ENCODE data around the gene SPRYD4. TPM values are rescaled to one million over a fixed set of nuclear protein-coding genes. Genes with fewer than 3 reads are reported as not detected.
"Not testable (repeated sequence)": the region's sequence is repeated elsewhere in the genome, so short reads cannot be mapped to it uniquely, and the experiment has no call there.

The SPRYD4 gene
- total RNA-seq, 1 donor from 2014 or later = 3.2 TPM

DNA sequence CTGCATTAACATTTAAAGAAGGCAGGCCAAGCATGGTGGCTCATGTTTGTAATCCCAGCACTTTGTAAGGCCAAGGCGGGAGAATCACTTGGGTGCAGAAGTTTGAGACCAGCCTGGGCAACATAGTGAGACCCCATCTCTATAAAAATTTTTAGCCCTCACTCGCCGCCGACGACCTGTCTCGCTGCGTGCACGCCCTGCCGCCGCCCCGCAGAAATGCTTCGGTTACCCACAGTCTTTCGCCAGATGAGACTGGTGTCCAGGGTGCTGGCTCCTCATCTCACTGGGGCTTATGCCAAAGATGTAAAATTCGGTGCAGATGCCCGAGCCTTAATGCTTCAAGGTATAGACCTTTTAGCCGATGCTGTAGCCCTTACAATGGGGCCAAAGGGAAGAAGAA is 42.4 kb downstream of the SPRYD4 start:
- ATAC-seq (no peak), DNase-seq (no peak)
- Histone ChIP-seq H3K9me3 (no peaks in the 10 kb centered on the region), H3K36me3 (no peaks in the 10 kb centered on the region), H3K4me3 (no peak overlapping the region), H3K27me3 (no peaks in the 10 kb centered on the region), H3K27ac (no peak overlapping the region), H3K4me1 (no peaks in the 10 kb centered on the region)
- intact Hi-C loops (cut with DNase I) = loop anchor here (5.0 kb wide), 1 partner anchor 62 kb away; no protein-coding TSS in a partner anchor
- TF ChIP-seq, protein P1, sequence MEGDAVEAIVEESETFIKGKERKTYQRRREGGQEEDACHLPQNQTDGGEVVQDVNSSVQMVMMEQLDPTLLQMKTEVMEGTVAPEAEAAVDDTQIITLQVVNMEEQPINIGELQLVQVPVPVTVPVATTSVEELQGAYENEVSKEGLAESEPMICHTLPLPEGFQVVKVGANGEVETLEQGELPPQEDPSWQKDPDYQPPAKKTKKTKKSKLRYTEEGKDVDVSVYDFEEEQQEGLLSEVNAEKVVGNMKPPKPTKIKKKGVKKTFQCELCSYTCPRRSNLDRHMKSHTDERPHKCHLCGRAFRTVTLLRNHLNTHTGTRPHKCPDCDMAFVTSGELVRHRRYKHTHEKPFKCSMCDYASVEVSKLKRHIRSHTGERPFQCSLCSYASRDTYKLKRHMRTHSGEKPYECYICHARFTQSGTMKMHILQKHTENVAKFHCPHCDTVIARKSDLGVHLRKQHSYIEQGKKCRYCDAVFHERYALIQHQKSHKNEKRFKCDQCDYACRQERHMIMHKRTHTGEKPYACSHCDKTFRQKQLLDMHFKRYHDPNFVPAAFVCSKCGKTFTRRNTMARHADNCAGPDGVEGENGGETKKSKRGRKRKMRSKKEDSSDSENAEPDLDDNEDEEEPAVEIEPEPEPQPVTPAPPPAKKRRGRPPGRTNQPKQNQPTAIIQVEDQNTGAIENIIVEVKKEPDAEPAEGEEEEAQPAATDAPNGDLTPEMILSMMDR (IDR thresholded peaks at IDR 0.05) = no peak

DNA sequence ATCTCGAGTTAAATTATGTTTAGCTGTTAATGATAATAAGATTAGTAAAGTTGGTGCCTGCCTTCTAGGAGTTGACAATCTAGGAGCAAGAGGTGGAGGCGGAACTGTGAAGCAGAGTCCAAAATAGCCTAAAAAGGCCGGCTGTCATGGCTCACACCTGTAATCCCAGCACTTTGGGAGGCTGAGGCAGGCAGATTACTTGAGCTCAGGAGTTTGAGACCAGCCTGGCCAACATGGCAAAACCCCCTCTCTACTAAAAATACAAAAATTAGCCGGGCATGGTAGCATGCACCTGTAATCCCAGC is 45.6 kb downstream of the SPRYD4 start:
- H3K36me3 ChIP-seq, ATAC-seq, H3K27me3 ChIP-seq, DNase-seq, H3K4me3 ChIP-seq, H3K9me3 ChIP-seq, H3K27ac ChIP-seq, H3K4me1 ChIP-seq: not testable (repeated sequence)
- intact Hi-C loops (cut with DNase I) = loop anchor here (5.0 kb wide), 1 partner anchor 58 kb away; no protein-coding TSS in a partner anchor

DNA sequence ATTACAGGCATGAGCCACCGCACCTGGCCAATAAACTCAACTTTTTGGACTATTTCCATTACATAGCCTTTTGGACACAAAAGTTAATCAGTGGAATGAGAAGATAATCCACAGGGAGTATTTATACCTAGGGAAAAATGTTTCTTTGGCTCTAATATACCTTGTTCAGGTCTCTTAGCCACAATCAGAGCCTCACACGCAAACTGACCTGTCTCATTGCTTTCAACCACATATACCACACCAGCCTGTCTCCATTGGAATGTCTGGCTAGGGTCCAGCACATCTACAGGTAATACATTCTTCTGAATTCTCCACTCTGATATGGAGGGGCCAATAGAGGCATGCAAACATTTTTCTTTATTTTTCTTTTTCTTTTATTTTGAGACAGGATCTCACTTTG is 49.5 kb downstream of the SPRYD4 start:
- DNase-seq = no peak
- no peak overlapping the region for H3K4me3 ChIP-seq

DNA sequence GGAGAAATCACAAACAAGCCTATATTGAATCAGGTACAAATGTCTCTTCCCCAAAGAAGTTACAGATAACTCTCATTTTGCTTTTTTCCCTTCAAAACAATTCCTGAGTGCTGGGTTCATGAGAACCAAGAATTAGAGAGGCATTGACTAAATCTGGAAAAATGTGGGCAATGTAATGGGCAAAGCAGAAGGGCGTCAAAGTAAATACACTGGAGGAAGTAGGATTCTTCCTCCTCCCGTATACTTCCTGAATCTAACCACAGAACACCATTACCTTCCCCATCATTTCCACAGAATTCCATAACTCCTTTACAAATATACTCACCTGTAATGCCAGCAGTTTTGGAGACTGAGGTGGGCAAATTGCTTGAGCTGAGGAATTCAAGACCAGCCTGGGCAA is 50.2 kb downstream of the SPRYD4 start:
- intact Hi-C loops (cut with DNase I) = no loop called here
- Histone ChIP-seq H3K27me3 (no peaks in the 10 kb centered on the region), H3K9me3 (no peaks in the 10 kb centered on the region), H3K36me3 (no peaks in the 10 kb centered on the region), H3K4me3 (no peak overlapping the region), H3K27ac (no peak overlapping the region), H3K4me1 (peaks cover 30% of the 10 kb centered on the region)
- no peak for ATAC-seq
- TF ChIP-seq, protein P1 (IDR thresholded peaks at IDR 0.05) = no peak
- no peak for DNase-seq

More for the DNA sequence above, 49.5 kb downstream of the SPRYD4 start:
- intact Hi-C loops (cut with DNase I) = no loop called here
- TF ChIP-seq, protein P1 (IDR thresholded peaks at IDR 0.05) = no peak
- no peak for ATAC-seq
- no peaks in the 10 kb centered on the region for H3K9me3 ChIP-seq
- peaks cover 27% of the 10 kb centered on the region for H3K4me1 ChIP-seq
- H3K36me3 ChIP-seq = no peaks in the 10 kb centered on the region
- H3K27me3 ChIP-seq = no peaks in the 10 kb centered on the region
- H3K27ac ChIP-seq = no peak overlapping the region

DNA sequence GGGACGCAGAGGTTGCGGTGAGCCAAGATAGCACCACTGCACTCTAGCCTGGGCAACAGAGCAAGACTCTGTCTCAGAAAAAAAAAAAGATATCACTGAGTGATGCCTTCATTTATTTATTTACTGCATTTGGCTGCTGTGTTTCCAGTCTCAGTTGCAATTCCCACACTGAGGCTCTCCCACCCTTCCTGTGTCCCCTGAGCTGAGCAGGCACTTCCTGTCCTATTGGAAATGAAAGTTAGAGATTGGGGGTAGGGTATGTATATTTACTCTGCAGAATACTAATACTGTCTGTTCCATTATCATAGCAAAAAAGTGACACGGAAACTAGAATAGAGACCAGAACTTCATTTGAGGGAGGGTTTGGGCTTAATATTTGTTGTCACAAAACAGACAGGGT is 51.7 kb downstream of the SPRYD4 start:
- H3K9me3 ChIP-seq = no peaks in the 10 kb centered on the region
- no peaks in the 10 kb centered on the region for H3K36me3 ChIP-seq
- peak overlapping the region; percentile 91 for H3K27ac ChIP-seq
- ATAC-seq (peak; percentile 32), DNase-seq (no peak)
- peaks cover 37% of the 10 kb centered on the region for H3K4me1 ChIP-seq
- intact Hi-C loops (cut with DNase I) = no loop called here
- no peaks in the 10 kb centered on the region for H3K27me3 ChIP-seq
- TF ChIP-seq, protein P1 (IDR thresholded peaks at IDR 0.05) = no peak
- peak overlapping the region; percentile 78 for H3K4me3 ChIP-seq

DNA sequence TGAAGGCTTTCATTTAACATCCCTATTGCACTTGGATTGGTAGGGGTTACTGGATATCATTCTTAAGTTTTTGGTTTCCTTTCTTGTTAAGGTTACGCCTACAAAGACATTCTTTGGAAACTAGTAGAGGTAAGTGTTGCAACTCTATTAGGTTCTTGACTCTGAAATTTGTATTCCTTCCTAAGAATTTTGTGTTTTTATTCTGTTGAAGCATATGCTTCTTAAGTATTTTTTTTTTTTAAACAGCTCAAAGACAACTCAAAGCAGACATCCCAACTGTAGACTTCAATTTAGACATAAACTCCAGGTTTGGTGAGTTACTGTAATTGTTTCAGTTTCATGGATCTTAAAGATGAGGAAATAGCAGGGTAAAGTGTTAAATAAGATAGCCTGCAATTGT is 52.1 kb downstream of the SPRYD4 start:
- intact Hi-C loops (cut with DNase I) = no loop called here
- Histone ChIP-seq H3K36me3 (no peaks in the 10 kb centered on the region), H3K4me3 (peak overlapping the region; percentile 78), H3K9me3 (no peaks in the 10 kb centered on the region), H3K27me3 (no peaks in the 10 kb centered on the region), H3K4me1 (peaks cover 42% of the 10 kb centered on the region), H3K27ac (peak overlapping the region; percentile 91)
- TF ChIP-seq, protein P1 (IDR thresholded peaks at IDR 0.05) = no peak
- ATAC-seq = peak; percentile 25
- DNase-seq = no peak

Data from upper lobe of right lung (tissue), 1 donor.